ENCODE measurements around the gene RFNG.

GRCh38 chr17:82088838-82089722 lies 37.5 kb upstream of the RFNG start:
- TF ChIP-seq POLR2AphosphoS5 (IDR thresholded peaks at IDR 0.05; ENCODE audit: low read depth) (no peak; the same call in 1 of the 2 replicates), SPI1 (IDR thresholded peaks at IDR 0.05; ENCODE audit: borderline replicate concordance, low read depth) (no peak), GABPA (IDR thresholded peaks at IDR 0.05; ENCODE audit: low read depth) (no peak)
- TF ChIP-seq, protein P1, sequence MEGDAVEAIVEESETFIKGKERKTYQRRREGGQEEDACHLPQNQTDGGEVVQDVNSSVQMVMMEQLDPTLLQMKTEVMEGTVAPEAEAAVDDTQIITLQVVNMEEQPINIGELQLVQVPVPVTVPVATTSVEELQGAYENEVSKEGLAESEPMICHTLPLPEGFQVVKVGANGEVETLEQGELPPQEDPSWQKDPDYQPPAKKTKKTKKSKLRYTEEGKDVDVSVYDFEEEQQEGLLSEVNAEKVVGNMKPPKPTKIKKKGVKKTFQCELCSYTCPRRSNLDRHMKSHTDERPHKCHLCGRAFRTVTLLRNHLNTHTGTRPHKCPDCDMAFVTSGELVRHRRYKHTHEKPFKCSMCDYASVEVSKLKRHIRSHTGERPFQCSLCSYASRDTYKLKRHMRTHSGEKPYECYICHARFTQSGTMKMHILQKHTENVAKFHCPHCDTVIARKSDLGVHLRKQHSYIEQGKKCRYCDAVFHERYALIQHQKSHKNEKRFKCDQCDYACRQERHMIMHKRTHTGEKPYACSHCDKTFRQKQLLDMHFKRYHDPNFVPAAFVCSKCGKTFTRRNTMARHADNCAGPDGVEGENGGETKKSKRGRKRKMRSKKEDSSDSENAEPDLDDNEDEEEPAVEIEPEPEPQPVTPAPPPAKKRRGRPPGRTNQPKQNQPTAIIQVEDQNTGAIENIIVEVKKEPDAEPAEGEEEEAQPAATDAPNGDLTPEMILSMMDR (IDR thresholded peaks at IDR 0.05; ENCODE audit: insufficient read depth, low read length): no peak
